NCI-H2196 (cell line): ENCODE data around the gene TRMT112.
A peak's percentile ranks its signal among the peaks of the same experiment; 100 is the strongest.

Experiments used
- DNase-seq: peaks from one replicate; lab custom pipeline; 2025; ENCODE audit not compliant: unreplicated experiment; lab: John Stamatoyannopoulos, UW

The TRMT112 gene

DNA sequence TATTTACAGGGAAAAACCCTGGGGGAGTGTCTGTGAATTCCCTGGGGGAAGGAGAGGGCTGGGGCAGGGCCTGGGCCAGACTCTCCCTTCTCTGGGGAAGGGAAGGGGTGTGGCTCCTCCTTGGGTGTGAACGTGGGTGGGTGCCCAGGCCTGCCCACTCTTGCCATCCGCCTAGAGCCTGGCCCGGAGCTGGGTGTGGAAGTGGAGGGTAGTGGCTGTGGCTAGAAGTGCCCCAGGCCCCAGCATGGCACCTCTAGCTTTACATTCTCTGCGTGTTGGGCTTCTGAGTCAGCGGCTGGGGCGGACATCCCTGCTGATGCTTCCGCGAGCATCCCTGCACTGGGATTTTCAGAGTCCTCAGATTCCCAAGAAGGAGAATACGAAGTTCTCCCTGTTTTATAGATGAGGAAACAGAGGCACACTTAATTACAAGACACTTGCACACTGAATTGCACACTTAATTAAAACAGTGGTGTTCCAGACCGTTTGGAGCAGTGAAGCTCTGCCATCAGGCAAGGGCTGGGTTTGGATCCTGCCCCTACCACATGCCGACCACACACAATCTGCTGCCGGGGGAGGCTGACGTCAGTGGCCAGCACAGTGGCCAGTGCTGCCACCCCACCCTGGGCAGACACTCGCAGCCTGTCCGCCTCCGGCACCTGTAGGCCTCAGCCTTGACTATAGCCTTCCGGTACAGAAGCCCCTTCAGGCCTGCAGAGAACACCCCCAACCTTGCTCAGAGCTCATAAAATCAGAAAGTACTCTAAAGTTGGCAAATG lies 40.5 kb downstream of the TRMT112 start:
- no peak for DNase-seq

DNA sequence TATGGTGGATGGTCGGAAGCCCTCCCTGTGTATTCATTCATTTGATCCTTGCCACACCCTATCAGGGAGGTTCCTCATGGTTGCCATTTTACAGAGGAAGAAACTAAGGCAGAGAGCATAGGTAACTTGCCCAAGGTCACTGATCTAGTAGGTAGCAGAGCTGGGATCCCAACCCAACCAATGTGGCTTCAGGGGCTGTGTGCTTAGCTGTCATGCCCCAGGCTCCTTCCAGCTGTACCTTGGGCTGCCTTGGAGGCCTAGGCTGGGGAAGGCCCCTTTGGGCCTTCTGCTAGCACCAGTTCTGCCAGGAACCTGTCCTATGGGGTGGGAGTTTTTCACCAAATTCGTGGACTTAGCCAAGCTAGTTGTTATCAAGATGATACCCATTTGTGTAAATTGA lies 41.5 kb downstream of the TRMT112 start:
- no peak for DNase-seq

DNA sequence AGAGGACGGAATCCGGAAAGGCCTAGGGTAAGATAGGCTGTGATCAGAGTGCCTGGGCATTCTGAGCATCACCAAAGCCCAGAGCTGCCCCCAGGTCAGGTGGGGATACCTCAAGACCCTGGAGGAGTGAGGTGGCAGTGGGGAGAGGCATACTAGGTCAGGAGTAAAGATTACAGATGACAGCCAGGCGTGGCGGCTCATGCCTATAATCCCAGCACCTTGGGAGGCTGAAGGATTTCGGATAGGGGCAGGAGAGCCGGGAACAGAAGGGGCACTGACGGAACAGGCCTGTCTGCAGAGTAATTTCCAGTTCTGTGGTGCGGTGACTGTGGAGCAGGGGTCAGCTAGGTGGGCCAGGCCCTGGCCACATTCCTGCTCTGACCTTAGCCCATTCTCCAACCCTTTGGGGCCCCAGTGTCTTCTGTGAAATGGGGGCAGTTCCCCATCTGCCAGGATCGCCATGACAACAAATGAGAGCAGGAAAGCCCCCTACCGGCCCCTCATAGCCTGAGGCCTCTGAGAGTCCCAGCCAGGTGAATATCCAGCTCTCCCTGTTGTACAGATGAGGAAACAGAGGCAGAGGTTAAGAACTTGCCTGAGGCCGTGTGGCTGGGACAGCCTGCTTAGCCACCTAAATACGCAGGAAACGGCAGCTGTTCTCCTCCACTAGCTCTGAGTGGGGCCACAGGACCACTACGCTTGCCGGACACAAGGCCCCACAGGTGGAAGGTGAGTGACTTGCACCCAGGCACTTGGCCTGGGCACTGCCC lies 42.1 kb downstream of the TRMT112 start:
- no peak for DNase-seq

- peak; percentile 99 for DNase-seq
Observed at GRCh38 chr11:64269540-64270220, 47.7 kb downstream of the TRMT112 start.

- peak; percentile 48 for DNase-seq
Observed at GRCh38 chr11:64268893-64269539, 48.3 kb downstream of the TRMT112 start.

DNA sequence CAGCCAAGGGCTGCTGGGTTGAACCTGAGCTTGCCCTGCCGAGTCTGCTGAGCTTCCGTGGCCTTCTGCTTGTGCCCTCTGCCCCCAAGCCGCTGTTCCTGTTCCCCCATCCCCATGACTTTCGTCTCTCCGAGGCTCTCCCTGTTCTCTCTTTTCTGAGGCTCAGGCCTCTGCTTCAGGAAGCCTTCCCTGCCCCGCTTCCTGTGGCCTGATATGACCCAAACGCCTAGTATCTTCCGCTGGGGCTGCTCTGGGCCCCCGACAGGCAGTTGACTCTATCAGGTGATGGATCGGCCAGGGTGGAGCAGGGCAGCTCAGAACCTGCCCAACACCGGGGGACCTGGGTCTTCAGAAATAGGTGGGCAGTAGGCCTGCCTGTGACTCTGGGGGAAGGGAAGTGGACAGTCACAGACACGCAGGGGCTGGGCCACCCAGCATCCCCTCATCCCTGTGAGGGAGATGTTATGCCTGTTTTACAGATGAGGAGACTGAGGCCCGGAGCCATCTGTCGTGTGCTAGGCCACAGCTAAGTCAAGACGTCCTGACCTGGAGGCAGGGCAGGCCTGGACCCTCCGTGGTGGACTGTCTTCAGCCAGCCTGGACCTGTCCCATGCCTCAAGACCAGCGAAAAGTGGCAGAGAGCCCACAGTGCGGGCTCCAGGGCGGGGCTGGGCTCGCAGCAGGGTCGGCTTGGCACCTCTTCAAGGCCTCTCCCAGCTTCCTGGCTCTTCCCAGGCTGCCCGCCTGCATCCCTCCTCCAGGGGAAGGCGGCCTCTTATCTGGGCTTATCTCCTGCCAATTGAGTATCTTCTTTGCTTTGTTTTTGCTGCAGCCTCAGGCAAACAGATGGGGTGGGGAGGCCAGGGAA lies 49.1 kb downstream of the TRMT112 start:
- DNase-seq: peak; percentile 53

GRCh38 chr11:64267207-64267945 lies 50.0 kb downstream of the TRMT112 start:
- DNase-seq: no peak
